Stimulated activated CD4-positive, alpha-beta T cell treated with anti-CD3 and anti-CD28 coated beads, Interleukin-1b, Interleukin-23, amount 100 ng/mL, for 4 hours (primary cell): ENCODE results near the gene LPCAT1.
"Not testable (repeated sequence)": the region's sequence is repeated elsewhere in the genome, so short reads cannot be mapped to it uniquely, and the experiment has no call there.

Experiments used
- DNase-seq, 2 donors: peaks; one replicate each; pipeline ENCODE4 v3.0.0-alpha.2; 2020; ENCODE audit warnings: low read depth in 2 of 2

LPCAT1 gene

GRCh38 chr5:1466631-1467265 is 57.0 kb downstream of the LPCAT1 start:
- DNase-seq, result no peak

- no peak for DNase-seq
These were observed 57.7 kb downstream of the LPCAT1 start for GRCh38 chr5:1465966-1466471.

- no peak for DNase-seq
These were observed 58.6 kb downstream of the LPCAT1 start for GRCh38 chr5:1465117-1465516.

GRCh38 chr5:1464511-1464910 is 59.2 kb downstream of the LPCAT1 start:
- DNase-seq, result no peak

GRCh38 chr5:1464096-1464446 is 59.7 kb downstream of the LPCAT1 start:
- no peak for DNase-seq

- DNase-seq, result no peak
These were observed 60.2 kb downstream of the LPCAT1 start for GRCh38 chr5:1463326-1464095.

GRCh38 chr5:1462358-1462757 is 61.4 kb downstream of the LPCAT1 start:
- no peak for DNase-seq

- no peak for DNase-seq
These were observed 62.4 kb downstream of the LPCAT1 start for GRCh38 chr5:1461396-1461795.

- no peak for DNase-seq
These were observed 63.6 kb downstream of the LPCAT1 start for GRCh38 chr5:1460054-1460682.

GRCh38 chr5:1459435-1459834 is 64.3 kb downstream of the LPCAT1 start:
- not testable (repeated sequence) for DNase-seq

- DNase-seq, result not testable (repeated sequence)
These were observed 67.5 kb downstream of the LPCAT1 start for GRCh38 chr5:1456110-1456881.

GRCh38 chr5:1453613-1454012 is 70.1 kb downstream of the LPCAT1 start:
- DNase-seq, result no peak

- no peak for DNase-seq
These were observed 74.6 kb downstream of the LPCAT1 start for GRCh38 chr5:1449081-1449630.

GRCh38 chr5:1448511-1449011 is 75.2 kb downstream of the LPCAT1 start:
- DNase-seq, result no peak

GRCh38 chr5:1447671-1448361 is 75.9 kb downstream of the LPCAT1 start:
- DNase-seq, result no peak

GRCh38 chr5:1446602-1447343 is 77.0 kb downstream of the LPCAT1 start:
- no peak for DNase-seq

GRCh38 chr5:1445689-1446601 is 77.8 kb downstream of the LPCAT1 start:
- DNase-seq, result no peak

- peak; percentile 3 to 37 for DNase-seq
These were observed 78.5 kb downstream of the LPCAT1 start, which contains the start of gene SLC6A3 for GRCh38 chr5:1445313-1445688. TSS of gene SLC6A3 (minus strand) at chr5:1445440. CDS start at chr5:1443197, 2,243 bp downstream.
